DMS114 treated with DMSO at 0.1 percent for 48 hours (cell line): Measurements from ENCODE around the gene VSIG10L2.

Source experiments
- DNase-seq: peaks from one replicate; lab custom pipeline; 2025; ENCODE audit not compliant: unreplicated experiment; lab: John Stamatoyannopoulos, UW

The VSIG10L2 gene

DNA sequence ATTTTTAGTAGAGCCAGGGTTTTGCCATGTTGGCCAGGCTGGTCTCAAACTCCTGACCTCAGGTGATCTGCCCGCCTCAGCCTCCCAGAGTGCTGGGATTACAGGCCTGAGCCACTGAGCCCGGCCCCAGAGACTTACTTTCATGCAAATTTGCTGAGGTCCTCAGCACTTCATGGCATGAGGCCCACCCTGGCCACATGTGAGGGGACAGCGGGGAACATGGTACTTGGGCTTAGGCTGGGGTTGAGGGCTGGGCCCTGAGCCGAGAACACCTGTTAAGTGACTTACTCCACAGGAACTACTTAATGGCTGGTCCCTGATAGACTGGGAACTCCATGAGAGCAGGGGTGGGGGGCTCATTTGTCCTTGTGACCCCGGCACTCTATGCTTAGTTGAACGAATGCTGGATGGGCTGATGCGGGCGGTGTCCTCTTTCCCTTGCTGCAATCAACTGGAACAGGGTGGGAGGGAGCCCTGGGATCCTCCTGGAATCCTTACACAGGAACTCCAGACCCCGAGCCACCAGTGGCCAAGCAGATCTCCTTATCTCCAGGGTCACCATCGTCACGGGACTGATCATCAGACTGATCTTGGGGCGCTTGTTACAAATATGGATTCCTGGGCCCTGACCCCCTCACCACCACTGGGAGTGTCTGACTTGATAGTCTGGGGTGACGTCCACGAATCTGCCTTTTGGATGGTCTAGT is 1.0 kb downstream of the VSIG10L2 start:
- no peak for DNase-seq

- no peak for DNase-seq
Measured at GRCh38 chr11:125947419-125948277, 1.8 kb downstream of the VSIG10L2 start.

GRCh38 chr11:125948278-125949051 is 2.6 kb downstream of the VSIG10L2 start:
- no peak for DNase-seq

GRCh38 chr11:125949271-125950177 is 3.7 kb downstream of the VSIG10L2 start:
- no peak for DNase-seq

DNA sequence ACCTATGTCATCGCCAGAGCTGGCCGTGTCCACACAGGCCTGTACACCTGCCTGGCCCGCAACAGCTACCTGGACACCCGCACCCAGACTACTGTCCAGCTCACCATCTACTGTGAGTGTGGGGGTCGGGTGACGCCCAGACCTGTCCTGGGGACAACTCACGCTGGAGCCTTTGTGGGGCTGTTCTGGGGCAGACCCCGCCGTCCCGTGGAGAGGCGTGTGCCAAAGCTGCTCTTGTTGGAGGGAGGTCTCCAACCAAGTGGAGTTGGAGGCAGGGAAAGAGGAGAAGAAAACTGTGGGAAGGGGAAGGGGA is 4.3 kb downstream of the VSIG10L2 start:
- DNase-seq = no peak

DNA sequence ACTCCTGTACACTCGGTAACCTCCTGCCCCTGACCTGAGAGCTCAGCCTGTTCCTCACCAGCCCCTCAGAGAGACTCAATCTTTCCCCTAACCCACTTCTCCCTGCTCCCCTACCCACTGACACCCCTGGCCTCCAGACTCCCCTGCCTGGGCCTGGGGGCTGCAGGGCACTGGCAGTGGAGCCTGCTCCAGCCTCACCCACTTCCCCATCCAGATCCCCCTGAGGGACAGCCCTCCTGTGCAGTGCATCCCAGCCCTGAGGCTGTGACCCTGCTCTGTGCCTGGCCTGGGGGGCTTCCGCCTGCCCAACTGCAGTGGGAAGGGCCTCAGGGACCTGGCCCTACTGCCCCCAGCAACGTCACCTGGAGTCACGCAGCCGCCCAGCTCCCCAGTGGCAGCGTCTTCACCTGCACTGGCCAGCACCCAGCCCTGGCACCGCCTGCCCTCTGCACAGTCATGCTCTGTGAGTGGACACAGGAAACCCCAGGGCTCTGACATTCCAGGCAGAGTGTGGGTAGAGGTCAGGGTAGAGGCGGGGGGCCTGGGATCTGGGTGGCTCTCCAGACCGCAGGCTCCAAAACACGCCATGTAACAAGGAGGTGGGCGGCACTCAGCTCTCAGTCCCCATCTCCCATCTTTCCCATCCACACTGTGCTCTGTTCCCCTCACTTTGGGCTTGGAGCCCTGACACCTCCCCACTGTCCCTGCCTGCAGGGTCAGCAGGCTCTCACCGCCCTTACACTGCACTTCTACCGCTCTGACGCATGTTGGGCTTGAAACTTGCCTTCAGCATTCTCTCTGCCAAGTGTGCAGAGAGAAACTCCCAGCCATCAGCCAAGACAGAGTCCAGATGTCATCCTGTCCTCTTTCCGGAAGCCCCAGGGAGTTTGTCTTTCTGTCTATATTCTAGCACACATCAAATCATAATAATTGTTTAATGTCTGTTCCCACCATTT is 5.1 kb downstream of the VSIG10L2 start:
- no peak for DNase-seq

DNA sequence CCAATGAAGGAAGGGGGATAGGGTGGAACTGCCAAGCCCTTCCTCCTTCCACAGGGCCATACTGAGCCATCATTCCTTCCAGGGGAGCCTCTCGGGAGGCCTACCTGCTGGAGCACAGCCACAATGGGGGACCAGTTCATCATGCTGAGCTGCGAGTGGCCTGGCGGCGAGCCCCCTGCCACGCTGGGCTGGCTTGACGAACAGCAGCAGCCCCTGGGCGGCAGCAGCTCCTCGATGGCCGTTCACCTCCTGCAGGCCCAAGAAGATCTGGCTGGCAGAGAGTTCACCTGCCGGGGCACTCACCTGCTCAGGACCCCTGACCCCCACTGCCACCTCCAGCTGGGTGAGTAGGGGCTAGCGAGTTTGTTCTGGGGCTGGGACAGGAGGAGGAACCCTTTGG is 5.9 kb downstream of the VSIG10L2 start:
- DNase-seq = no peak

GRCh38 chr11:125952559-125952958 is 6.7 kb downstream of the VSIG10L2 start:
- DNase-seq = no peak

GRCh38 chr11:125952973-125953372 is 7.1 kb downstream of the VSIG10L2 start:
- DNase-seq = no peak

DNA sequence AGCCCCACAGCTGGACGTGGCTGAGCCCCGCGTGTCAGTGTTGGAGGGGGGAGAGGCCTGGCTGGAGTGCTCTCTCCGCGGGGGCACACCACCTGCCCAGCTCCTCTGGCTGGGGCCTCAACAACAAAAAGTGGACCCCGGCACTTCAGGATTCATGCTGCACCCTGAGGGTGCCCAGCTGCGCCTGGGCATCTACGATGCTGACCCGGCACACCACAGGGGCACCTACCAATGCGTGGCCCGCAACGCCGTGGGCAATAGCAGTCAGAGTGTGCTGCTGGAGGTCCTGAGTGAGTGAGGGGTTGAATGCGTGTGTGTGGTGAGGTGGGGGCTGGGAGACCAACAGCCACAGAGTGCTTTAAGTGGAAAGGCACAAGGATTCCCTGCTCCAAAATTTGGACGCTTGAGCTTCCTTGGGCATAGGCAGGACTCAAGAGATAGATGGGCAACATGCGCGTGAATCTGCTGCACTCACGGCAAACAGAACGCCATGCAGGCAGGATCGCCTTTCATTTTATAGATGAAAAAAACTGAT is 7.6 kb downstream of the VSIG10L2 start:
- DNase-seq = no peak

- no peak for DNase-seq
Measured at GRCh38 chr11:125954123-125954944, 8.5 kb downstream of the VSIG10L2 start.

DNA sequence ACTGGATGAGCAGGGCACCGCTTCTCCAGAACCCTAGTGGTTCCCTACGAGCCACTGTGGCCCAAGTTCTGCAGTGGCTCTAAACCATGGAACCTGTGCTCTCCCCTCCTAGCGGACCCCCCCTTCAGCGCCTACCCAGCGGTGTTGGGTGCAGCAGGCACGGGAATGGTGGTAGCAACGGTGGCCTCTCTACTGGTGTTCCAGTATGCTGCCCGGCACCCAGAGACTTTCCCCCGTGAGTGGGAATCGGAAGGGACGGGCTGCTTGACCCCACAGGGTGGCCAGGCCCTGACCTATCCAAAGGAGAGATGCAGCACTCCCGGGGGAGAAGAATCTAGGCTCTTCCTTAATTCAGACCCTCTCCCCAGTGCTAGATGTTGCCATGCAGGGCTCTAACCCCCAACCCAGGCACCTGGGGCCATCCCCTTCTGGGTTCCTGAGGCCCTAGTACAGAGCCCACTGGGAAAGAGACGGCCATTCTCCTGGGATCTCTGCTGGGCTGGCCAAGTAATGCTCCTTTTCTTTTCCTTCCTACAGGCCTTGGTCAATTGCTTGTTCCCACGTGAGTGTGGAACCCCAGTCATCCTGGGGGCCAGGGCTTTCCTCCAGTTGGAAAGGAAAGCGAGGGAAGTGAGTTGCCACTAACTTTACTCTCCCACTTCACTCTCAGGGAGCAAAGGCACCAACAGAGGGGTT is 9.2 kb downstream of the VSIG10L2 start:
- DNase-seq = no peak

GRCh38 chr11:125955856-125956255 is 10.0 kb downstream of the VSIG10L2 start:
- DNase-seq = no peak

- DNase-seq = no peak
Measured at GRCh38 chr11:125956391-125957134, 10.7 kb downstream of the VSIG10L2 start.

GRCh38 chr11:125957618-125958332 is 11.9 kb downstream of the VSIG10L2 start:
- DNase-seq = no peak

DNA sequence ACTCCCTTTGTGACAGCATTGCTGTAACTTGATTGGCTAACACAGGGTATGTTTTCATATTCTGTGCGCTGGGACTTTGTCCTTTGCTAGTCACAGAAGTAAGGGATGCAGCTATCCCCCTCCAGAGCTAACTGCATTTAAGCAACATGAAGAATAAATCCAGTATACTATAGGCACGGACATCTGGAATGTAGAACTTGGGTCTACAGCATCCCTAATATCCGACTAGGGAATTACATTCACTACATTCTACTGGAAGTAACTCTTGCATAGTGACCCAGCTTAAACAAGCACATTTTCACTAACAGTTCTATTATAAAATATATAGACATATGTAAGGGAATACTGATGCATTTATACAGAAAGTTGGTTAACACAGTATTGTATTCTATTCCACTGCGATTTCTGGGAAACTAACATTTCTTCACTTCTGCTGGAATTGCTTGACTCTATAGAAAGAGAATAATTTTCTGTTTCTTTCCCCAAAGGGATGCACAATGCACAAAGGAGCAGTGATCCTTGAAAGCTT is 13.1 kb downstream of the VSIG10L2 start:
- no peak for DNase-seq
